Fibroblast of lung (primary cell): ENCODE results near the gene DPP6. TPM values are rescaled to one million over a fixed set of nuclear protein-coding genes. Genes with fewer than 3 reads are reported as not detected.

Source experiments
- DNase-seq, 2 donors: peaks; one replicate each; pipeline versions ENCODE4 v3.0.0 to v3.0.0-alpha.2; 2010; ENCODE audit warnings: low read depth in 2 of 2
- H2AFZ ChIP-seq: 2 replicates; pipeline ENCODE4 v1.5.1; 2012; ENCODE audit warnings: low read length, control low read depth, inconsistent platforms
- H3K27ac ChIP-seq: 2 replicates; pipeline ENCODE4 v1.5.1; 2011; ENCODE audit warnings: low read length, control low read depth; ENCODE audit not compliant: insufficient read depth
- H3K27me3 ChIP-seq: 2 replicates; pipeline ENCODE4 v1.5.1; 2011; ENCODE audit warnings: mild to moderate bottlenecking, low read length; ENCODE audit not compliant: control insufficient read depth, insufficient read depth
- H3K36me3 ChIP-seq: 2 replicates; pipeline ENCODE4 v1.5.1; 2011; ENCODE audit warnings: low read length; ENCODE audit not compliant: control insufficient read depth, insufficient read depth
- H3K4me1 ChIP-seq: 2 replicates; pipeline ENCODE4 v1.5.1; 2011; ENCODE audit warnings: low read length; ENCODE audit not compliant: control insufficient read depth, insufficient read depth; ENCODE audit errors: extremely low read depth
- H3K4me2 ChIP-seq: 2 replicates; pipeline ENCODE4 v1.5.1; 2011; ENCODE audit warnings: low read length, control low read depth; ENCODE audit not compliant: insufficient read depth; ENCODE audit errors: extremely low read depth
- H3K4me3 ChIP-seq, 4 experiments: fragments of 200-600 bp in 1 of 4; sonication (generic) in 1 of 4; replicated peaks in 1 of 4; 2 replicates each; pipeline ENCODE4 v1.5.1; 2011 to 2016; ENCODE audit warnings: low read length in 4 of 4, low read depth in 3 of 4, mild to moderate bottlenecking in 3 of 4, control low read depth in 2 of 4, inconsistent platforms in 1 of 4, mixed read lengths in 1 of 4; ENCODE audit not compliant: insufficient read depth in 1 of 4; ENCODE audit errors: control extremely low read depth in 1 of 4
- H3K79me2 ChIP-seq: 2 replicates; pipeline ENCODE4 v1.5.1; 2012; ENCODE audit warnings: mild to moderate bottlenecking, low read length, inconsistent platforms; ENCODE audit not compliant: control insufficient read depth, insufficient read depth
- H3K9ac ChIP-seq: 2 replicates; pipeline ENCODE4 v1.5.1; 2011; ENCODE audit warnings: mild to moderate bottlenecking, low read length, control low read depth; ENCODE audit not compliant: insufficient read depth
- H3K9me3 ChIP-seq: 2 replicates; pipeline ENCODE4 v1.5.1; 2012; ENCODE audit warnings: low read depth, low read length; ENCODE audit not compliant: control insufficient read depth, insufficient read depth
- H4K20me1 ChIP-seq: 2 replicates; pipeline ENCODE4 v1.5.1; 2011; ENCODE audit warnings: low read length; ENCODE audit not compliant: control insufficient read depth, insufficient read depth; ENCODE audit errors: extremely low read depth
- CTCF ChIP-seq, 2 donors: IDR thresholded peaks in 1 of 2; conservative IDR thresholded peaks in 1 of 2; 1 replicate in 1 of 2; 2 replicates in 1 of 2; pipeline ENCODE4 v1.5.1; 2011 to 2012; ENCODE audit warnings: low read length in 2 of 2, control low read depth in 1 of 2, inconsistent platforms in 1 of 2, low read depth in 1 of 2, mild to moderate bottlenecking in 1 of 2
- EZH2 ChIP-seq: IDR thresholded peaks from 2 replicates; pipeline ENCODE4 v1.5.1; 2012; ENCODE audit warnings: low read length, control low read depth, mild to moderate bottlenecking; ENCODE audit errors: missing control alignments
- polyA plus RNA-seq, 2 donors: library from polyadenylated mRNA; depleted of rRNA in 1 of 2; stranded (reverse) in 1 of 2; unstranded in 1 of 2; fragments of >200 nt; gene quantifications; 2 replicates each; pipeline ENCODE4 v1.2.1, GENCODE V29; 2011 to 2012; ENCODE audit warnings: missing spikeins in 1 of 2
- total RNA-seq: library from RNA; depleted of rRNA; stranded (reverse); fragments of >200 nt; gene quantifications from 2 replicates; pipeline ENCODE4 v1.2.1, GENCODE V29; 2014

DPP6 gene
- total and polyA plus RNA-seq, 2 donors (not counting 1 experiment from before 2014, with no cell fraction given): not detected

- Histone ChIP-seq H3K27me3 (no peaks in the 10 kb centered on the region), H3K27ac (no peak overlapping the region), H3K4me3 (no peak overlapping the region), H3K9me3 (no peaks in the 10 kb centered on the region), H3K4me2 (no peak overlapping the region), H3K36me3 (no peaks in the 10 kb centered on the region), H3K79me2 (no peaks in the 10 kb centered on the region), H3K4me1 (no peaks in the 10 kb centered on the region), H2AFZ (no peak overlapping the region), H4K20me1 (no peaks in the 10 kb centered on the region), H3K9ac (no peak overlapping the region)
- DNase-seq: no peak
- TF ChIP-seq EZH2: no peak
- no peak for TF ChIP-seq CTCF (conservative IDR thresholded peaks at IDR 0.05 in 1 of 2, IDR thresholded peaks at IDR 0.05 in 1 of 2; ENCODE audit: low read depth in 1 of 2, low read length in 2 of 2)
Measured at GRCh38 chr7:154912871-154913637, 860.9 kb downstream of the DPP6 start.

- no peak overlapping the region for H3K27ac ChIP-seq
- H3K4me3 ChIP-seq: peak overlapping the region in 2 of 4 experiments; percentile 16 to 20
- H3K27me3 ChIP-seq: no peaks in the 10 kb centered on the region
- no peak overlapping the region for H3K9ac ChIP-seq
- H3K4me1 ChIP-seq: no peaks in the 10 kb centered on the region
- H4K20me1 ChIP-seq: no peaks in the 10 kb centered on the region
- no peaks in the 10 kb centered on the region for H3K36me3 ChIP-seq
- H3K79me2 ChIP-seq: no peaks in the 10 kb centered on the region
- DNase-seq: peak; percentile 39 to 66
- H3K4me2 ChIP-seq: peak overlapping the region; percentile 63
- peak overlapping the region; percentile 55 for H2AFZ ChIP-seq
- H3K9me3 ChIP-seq: no peaks in the 10 kb centered on the region
- TF ChIP-seq EZH2 (no peak), CTCF (conservative IDR thresholded peaks at IDR 0.05 in 1 of 2, IDR thresholded peaks at IDR 0.05 in 1 of 2; ENCODE audit: low read depth in 1 of 2, low read length in 2 of 2) (peak; percentile 85 to 89)
Measured at GRCh38 chr7:154913638-154914307, 861.6 kb downstream of the DPP6 start.

- peak overlapping the region; percentile 63 for H3K4me2 ChIP-seq
- no peaks in the 10 kb centered on the region for H3K4me1 ChIP-seq
- no peak overlapping the region for H2AFZ ChIP-seq
- DNase-seq: no peak
- H3K27ac ChIP-seq: no peak overlapping the region
- no peak for TF ChIP-seq CTCF (conservative IDR thresholded peaks at IDR 0.05 in 1 of 2, IDR thresholded peaks at IDR 0.05 in 1 of 2; ENCODE audit: low read depth in 1 of 2, low read length in 2 of 2)
- no peak for TF ChIP-seq EZH2
- H3K27me3 ChIP-seq: no peaks in the 10 kb centered on the region
- no peaks in the 10 kb centered on the region for H3K36me3 ChIP-seq
- H3K9me3 ChIP-seq: no peaks in the 10 kb centered on the region
- H4K20me1 ChIP-seq: no peaks in the 10 kb centered on the region
- no peak overlapping the region for H3K9ac ChIP-seq
- H3K79me2 ChIP-seq: no peaks in the 10 kb centered on the region
- H3K4me3 ChIP-seq: no peak overlapping the region
Measured at GRCh38 chr7:154914308-154914995, 862.3 kb downstream of the DPP6 start.
